Left lung (tissue), 10 donors: Measurements from ENCODE around the gene DGKD. TPM values are rescaled to one million over a fixed set of nuclear protein-coding genes. Genes with fewer than 3 reads are reported as not detected.

Source experiments
- ATAC-seq: fragments of 200-7000 bp; cut with Tn5 transposase; one replicate; pipeline ENCODE4 v1.9.1; 2020; ENCODE audit warnings: moderate library complexity
- DNase-seq, 4 donors: peaks; one replicate each; pipeline ENCODE4 v3.0.0-alpha.2; 2013 to 2020
- H3K27ac ChIP-seq, 2 donors: fragments of 200-600 bp; sonication (generic) in 1 of 2; one replicate each; pipeline versions ENCODE4 v1.5.0 to v1.8.0; 2020 to 2021
- H3K27me3 ChIP-seq, 2 donors: fragments of 200-600 bp; sonication (generic) in 1 of 2; one replicate each; pipeline versions ENCODE4 v1.5.0 to v1.8.0; 2020 to 2021
- H3K36me3 ChIP-seq, 2 donors: fragments of 200-600 bp; sonication (generic) in 1 of 2; one replicate each; pipeline versions ENCODE4 v1.5.0 to v1.8.0; 2020 to 2021
- H3K4me1 ChIP-seq, 2 donors: fragments of 200-600 bp; one replicate each; pipeline ENCODE4 v1.8.0; 2021
- H3K4me3 ChIP-seq, 2 donors: fragments of 200-600 bp; sonication (generic) in 1 of 2; one replicate each; pipeline versions ENCODE4 v1.5.0 to v1.8.0; 2020 to 2021; ENCODE audit warnings: mild to moderate bottlenecking in 1 of 2
- H3K9me3 ChIP-seq, 2 donors: fragments of 200-600 bp; sonication (generic) in 1 of 2; one replicate each; pipeline versions ENCODE4 v1.5.0 to v1.8.0; 2020 to 2021
- CTCF ChIP-seq, 2 donors: fragments of 200-600 bp; sonication (generic) in 1 of 2; IDR thresholded peaks; one replicate each; pipeline versions ENCODE4 v1.5.0 to v1.8.0; 2021; ENCODE audit warnings: antibody characterized with exemption in 2 of 2
- intact Hi-C, 2 donors: fragments of 100-400 bp; cut with DNase I; formaldehyde crosslinking; loops; one replicate each; pipeline versions ENCODE4 v1.11.2 to v1.14.2; 2022
- polyA plus RNA-seq, 6 donors: library from polyadenylated mRNA; unstranded; fragments of 120-200 nt; gene quantifications; one replicate each; pipeline ENCODE4 v1.2.1, GENCODE V29; 2013; ENCODE audit not compliant: insufficient read length in 6 of 6
- total RNA-seq, 2 donors: library from RNA; stranded (reverse); fragmentation: NEBNext Ultra II Directional; extraction: Animal tissue kit (Norgen Biotek cat#: 25700); gene quantifications; one replicate each; pipeline ENCODE4 v1.2.1, GENCODE V29; 2021
- donor health status: DM: no; HTN: yes; CAD: no.
- donor health status: DM: no; HTN: no; CAD: no.

DGKD gene
- total and polyA plus RNA-seq, 8 donors = 22.9 to 98.0 (median 32.6) TPM

DNA sequence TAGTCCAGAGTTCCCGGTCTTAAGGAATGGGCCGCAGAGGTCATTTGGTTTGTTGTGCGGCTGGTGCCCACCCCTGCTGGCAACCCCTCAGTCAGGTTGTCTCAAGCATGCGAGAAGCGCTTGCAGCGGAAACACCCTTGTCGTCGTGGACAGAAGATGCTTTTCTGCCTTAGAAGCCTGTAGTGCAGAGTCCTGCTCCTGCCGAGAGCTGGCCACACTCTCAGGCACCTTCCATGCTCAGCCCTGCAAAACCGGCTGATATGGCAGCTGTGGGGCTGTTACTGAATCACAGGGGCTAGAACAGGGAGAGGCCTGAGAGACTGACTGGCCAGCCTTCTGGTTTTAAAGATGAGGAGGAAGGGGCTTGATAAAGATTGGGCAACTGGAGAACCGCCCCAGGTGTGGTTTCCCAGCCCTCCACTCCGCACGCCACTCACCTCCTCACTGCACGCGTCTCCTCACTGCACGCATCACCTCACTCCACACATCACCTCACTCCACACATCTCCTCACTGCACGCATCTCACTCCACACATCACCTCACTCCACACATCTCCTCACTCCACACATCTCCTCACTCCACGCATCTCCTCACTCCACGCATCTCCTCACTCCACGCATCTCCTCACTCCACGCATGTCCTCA is 108.7 kb downstream of the DGKD start:
- no peaks in the 10 kb centered on the region for H3K4me1 ChIP-seq
- TF ChIP-seq CTCF (IDR thresholded peaks at IDR 0.05) = no peak
- ATAC-seq = no peak
- H3K36me3 ChIP-seq = peaks cover 0 to 97% of the 10 kb centered on the region in 2 donors
- intact Hi-C loops = no loop called here
- no peaks in the 10 kb centered on the region for H3K9me3 ChIP-seq
- DNase-seq = peak in 2 of 4 donors; percentile 19 to 39
- no peaks in the 10 kb centered on the region for H3K27me3 ChIP-seq
- no peak overlapping the region for H3K4me3 ChIP-seq
- H3K27ac ChIP-seq = no peak overlapping the region

GRCh38 chr2:233463586-233463985 is 109.3 kb downstream of the DGKD start:
- no peaks in the 10 kb centered on the region for H3K27me3 ChIP-seq
- peaks cover 0 to 97% of the 10 kb centered on the region in 2 donors for H3K36me3 ChIP-seq
- intact Hi-C loops = no loop called here
- DNase-seq (peak in 2 of 4 donors; percentile 20 to 37), ATAC-seq (no peak)
- peak overlapping the region; percentile 74 to 83 for H3K27ac ChIP-seq
- H3K4me3 ChIP-seq = no peak overlapping the region
- no peaks in the 10 kb centered on the region for H3K9me3 ChIP-seq
- TF ChIP-seq CTCF (IDR thresholded peaks at IDR 0.05) = no peak
- no peaks in the 10 kb centered on the region for H3K4me1 ChIP-seq

- peak; percentile 17 for ATAC-seq
- Histone ChIP-seq H3K36me3 (peaks cover 0 to 97% of the 10 kb centered on the region in 2 donors), H3K9me3 (no peaks in the 10 kb centered on the region), H3K4me1 (no peaks in the 10 kb centered on the region), H3K27me3 (no peaks in the 10 kb centered on the region), H3K4me3 (no peak overlapping the region), H3K27ac (peak overlapping the region; percentile 74 to 83)
- no peak for TF ChIP-seq CTCF (IDR thresholded peaks at IDR 0.05)
- intact Hi-C loops = no loop called here
- peak in 1 of 4 donors; percentile 60 for DNase-seq
These were observed 109.8 kb downstream of the DGKD start for GRCh38 chr2:233464056-233464455.

DNA sequence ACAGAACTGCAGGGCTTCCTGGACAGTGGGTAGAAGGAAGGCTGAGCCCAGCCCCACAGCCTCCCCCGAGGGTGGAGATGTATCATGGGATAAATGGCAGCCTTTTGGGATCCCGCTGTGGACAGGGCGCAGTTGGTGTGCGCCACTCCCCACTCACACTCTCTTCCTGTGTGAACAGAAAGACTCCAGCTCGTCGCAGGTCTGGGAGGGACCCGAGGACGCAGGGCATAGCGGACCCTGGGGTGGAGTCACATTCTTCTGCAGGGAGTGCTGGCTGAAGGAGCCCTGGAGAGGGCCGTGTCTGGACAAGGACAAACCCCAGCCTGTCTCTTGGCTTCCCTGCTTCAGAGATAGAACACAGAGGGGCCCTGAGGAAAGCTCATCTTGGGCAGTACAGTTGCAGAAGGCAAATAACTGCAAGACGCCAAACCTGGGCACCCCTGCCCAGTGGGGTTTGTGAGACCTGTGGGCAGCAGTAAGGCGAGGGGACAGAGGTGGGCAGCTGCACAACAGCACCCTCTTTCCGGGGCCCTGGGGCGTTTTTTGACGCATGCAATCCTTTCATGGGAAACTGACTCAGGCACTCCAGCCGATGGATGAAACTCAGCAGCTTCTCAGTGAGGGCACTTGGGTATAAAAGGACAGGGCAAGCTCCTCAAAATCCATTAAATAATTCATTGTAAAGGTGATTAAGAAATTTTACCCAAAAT is 110.4 kb downstream of the DGKD start:
- H3K4me1 ChIP-seq = no peaks in the 10 kb centered on the region
- H3K27me3 ChIP-seq = no peaks in the 10 kb centered on the region
- no peak for TF ChIP-seq CTCF (IDR thresholded peaks at IDR 0.05)
- peak overlapping the region; percentile 74 to 83 for H3K27ac ChIP-seq
- peak in 2 of 4 donors; percentile 81 to 87 for DNase-seq
- intact Hi-C loops = no loop called here
- no peaks in the 10 kb centered on the region for H3K9me3 ChIP-seq
- peak; percentile 91 for ATAC-seq
- H3K4me3 ChIP-seq = no peak overlapping the region
- H3K36me3 ChIP-seq = peaks cover 0 to 97% of the 10 kb centered on the region in 2 donors

- no peak overlapping the region for H3K4me3 ChIP-seq
- no peak for TF ChIP-seq CTCF (IDR thresholded peaks at IDR 0.05)
- H3K4me1 ChIP-seq = no peaks in the 10 kb centered on the region
- intact Hi-C loops = no loop called here
- peaks cover 0 to 97% of the 10 kb centered on the region in 2 donors for H3K36me3 ChIP-seq
- no peaks in the 10 kb centered on the region for H3K9me3 ChIP-seq
- H3K27me3 ChIP-seq = no peaks in the 10 kb centered on the region
- H3K27ac ChIP-seq = no peak overlapping the region
- peak in 2 of 4 donors; percentile 18 to 48 for DNase-seq
- ATAC-seq = no peak
These were observed 112.8 kb downstream of the DGKD start for GRCh38 chr2:233466991-233467603.
